Amniotic epithelial cell (primary cell): ENCODE measurements around the gene SRF.
A peak's percentile ranks its signal among the peaks of the same experiment; 100 is the strongest.
"Not testable (repeated sequence)": the region's sequence is repeated elsewhere in the genome, so short reads cannot be mapped to it uniquely, and the experiment has no call there.

Source experiments
- DNase-seq: peaks from one replicate; pipeline ENCODE4 v3.0.0-alpha.2; 2010; ENCODE audit warnings: low read depth

SRF gene

DNA sequence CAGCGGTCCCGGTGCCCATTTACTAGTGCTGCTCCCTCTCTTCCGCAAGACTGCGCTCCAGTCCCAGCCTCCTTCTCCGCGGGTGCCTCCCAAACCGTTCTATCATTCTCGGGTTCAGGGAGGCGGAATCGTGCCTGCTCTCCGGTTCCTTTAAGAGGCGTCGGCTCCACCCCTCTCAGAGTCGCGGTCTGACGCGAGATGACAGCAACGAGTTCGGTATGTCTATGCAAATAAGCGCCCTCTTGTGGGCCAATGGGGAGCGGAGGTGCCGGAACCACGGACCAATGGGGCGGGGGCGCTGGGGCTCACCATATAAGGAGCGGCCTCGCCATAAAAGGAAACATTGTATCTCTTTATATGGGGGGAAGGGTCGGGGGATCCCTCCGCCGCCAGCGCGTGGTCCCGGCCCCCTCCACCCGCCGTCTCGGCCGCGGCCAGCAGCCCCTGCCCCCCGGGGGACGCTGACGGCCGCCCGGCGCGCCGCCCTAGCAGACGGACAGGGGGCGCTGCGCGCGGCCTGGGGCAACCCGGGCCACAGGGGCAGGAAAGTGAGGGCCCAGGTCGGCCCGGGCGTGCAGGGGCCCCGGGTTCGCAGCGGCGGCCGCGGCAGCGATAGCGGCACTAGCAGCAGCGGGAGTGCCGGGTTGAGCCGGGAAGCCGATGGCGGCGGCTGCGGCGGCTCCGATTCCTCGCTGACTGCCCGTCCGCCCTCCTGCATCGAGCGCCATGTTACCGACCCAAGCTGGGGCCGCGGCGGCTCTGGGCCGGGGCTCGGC is at the start of gene SRF:
SRF (plus strand) TSS at position 339 of the 776 bp plus-strand sequence; CDS start at position 727, 388 bp downstream.
- DNase-seq = peak; percentile 99

- DNase-seq = no peak
Observed at GRCh38 chr6:43122146-43122545, 48.9 kb upstream of the SRF start.

- DNase-seq = no peak
Observed at GRCh38 chr6:43123461-43124314, 47.4 kb upstream of the SRF start.

DNA sequence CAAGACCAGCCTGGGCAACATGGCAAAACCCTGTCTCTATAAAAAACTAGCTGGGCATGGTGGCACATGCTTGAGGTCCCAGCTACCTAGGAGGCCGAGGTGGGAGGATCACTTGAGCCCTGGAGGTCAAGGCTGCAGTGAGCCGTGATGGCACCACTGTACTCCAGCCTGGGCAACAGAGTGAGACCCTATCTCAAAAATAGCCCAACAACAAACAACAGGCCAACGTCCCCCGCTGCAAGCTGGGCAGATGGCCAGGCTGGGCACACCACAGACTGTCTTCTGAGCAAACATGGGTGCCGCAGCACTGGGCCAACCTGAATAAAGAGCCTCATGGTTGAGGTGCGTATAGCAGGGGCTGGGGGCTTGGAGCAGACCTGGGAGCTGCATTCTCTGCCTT is 46.6 kb upstream of the SRF start:
- no peak for DNase-seq

- peak; percentile 97 for DNase-seq
Observed at GRCh38 chr6:43125119-43125518, 46.0 kb upstream of the SRF start.

- DNase-seq = peak; percentile 71
Observed at GRCh38 chr6:43125555-43125954, 45.5 kb upstream of the SRF start.

DNA sequence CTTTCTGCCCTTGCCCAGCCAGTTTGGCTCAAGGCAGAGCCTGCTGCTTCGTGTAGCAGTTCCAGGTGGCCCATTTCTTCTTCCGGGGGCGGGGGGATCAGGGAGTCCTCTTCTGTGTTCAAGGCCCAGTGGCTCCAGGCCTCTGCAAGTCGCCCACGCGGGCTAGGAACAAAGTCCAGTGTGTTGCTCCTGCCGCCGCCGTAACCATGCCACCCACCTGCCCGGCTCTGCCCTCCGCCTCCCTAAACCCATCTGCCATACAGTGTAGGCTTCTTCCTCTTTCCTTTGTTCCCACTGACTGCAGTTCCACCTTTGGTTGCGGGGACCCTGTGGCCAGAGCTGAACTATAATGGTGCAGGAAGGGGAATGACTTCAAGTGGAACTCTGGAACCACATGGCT is 43.9 kb upstream of the SRF start:
- DNase-seq = no peak

DNA sequence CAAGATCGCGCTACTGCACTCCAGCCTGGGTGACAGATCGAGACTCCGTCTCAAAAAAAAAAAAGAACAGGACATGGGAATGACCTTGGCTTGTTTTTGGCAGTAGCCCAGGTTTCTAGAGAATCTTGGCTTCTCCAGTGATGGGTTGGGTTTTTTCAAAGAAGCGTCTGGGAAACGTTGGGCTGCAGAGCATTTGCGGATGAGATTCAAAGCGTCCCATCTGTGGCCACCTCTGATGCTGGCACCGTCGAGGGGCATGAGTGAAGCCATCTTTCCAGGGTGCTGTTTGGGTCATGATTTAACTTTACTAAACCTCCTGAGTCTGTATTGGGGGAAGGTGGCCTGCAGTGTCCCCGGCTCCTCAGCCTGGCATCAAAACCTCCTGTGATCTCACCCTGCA is 43.2 kb upstream of the SRF start:
- DNase-seq = peak; percentile 68

- DNase-seq = no peak
Observed at GRCh38 chr6:43128926-43129325, 42.1 kb upstream of the SRF start.

GRCh38 chr6:43129434-43130194 is 41.5 kb upstream of the SRF start:
- no peak for DNase-seq

DNA sequence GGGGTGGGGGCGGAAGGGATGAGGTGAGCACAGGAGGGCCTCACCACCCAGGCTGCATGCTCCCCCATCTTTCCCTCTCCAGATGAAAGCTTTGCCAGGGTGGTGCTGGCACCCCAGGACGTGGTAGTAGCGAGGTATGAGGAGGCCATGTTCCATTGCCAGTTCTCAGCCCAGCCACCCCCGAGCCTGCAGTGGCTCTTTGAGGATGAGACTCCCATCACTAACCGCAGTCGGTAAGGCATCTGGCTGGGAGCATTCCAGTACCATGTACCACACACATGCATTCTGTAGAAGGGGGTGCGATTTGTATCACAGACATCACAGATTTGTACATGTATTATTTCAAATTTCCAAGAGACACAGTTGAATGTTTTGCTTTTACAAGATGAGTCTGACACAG is 40.6 kb upstream of the SRF start:
- DNase-seq = no peak

GRCh38 chr6:43131379-43131778 is 39.7 kb upstream of the SRF start:
- DNase-seq = not testable (repeated sequence)

DNA sequence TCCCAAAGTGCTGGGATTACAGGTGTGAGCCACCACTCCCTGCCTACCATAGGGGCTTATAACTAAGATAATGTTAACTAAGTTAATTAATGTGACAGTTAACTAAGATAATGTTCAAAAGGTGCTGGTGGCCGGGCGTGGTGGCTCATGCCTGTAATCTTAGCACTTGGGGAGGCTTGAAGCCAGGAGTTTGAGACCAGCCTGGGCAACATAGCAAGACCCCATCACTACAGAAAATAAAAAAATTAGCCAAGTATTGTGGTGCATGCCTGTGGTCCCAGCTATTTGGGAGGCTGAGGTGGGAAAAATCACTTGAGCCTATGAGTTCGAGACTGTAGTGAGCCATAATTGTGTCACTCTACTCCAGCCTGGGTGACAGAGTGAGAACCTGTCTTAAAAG is 32.8 kb upstream of the SRF start:
- no peak for DNase-seq

- DNase-seq = not testable (repeated sequence)
Observed at GRCh38 chr6:43139973-43140372, 31.1 kb upstream of the SRF start.

- no peak for DNase-seq
Observed at GRCh38 chr6:43141644-43142043, 29.4 kb upstream of the SRF start.

DNA sequence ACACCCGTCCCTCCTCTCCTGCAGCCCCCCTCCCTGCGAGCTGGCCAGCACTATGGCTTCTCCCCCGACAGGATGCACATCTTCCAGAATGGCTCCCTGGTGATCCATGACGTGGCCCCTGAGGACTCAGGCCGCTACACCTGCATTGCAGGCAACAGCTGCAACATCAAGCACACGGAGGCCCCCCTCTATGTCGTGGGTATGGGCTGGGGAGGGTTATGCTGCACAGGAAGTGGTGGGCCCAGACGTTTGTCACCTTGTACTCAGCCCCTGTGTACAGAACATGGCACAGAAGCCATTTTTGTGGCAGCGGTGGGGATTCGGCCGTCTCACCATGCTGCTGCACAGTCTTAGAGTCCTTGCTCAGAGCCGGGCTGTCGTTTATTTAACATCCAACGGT is 29.0 kb upstream of the SRF start:
- DNase-seq = no peak

DNA sequence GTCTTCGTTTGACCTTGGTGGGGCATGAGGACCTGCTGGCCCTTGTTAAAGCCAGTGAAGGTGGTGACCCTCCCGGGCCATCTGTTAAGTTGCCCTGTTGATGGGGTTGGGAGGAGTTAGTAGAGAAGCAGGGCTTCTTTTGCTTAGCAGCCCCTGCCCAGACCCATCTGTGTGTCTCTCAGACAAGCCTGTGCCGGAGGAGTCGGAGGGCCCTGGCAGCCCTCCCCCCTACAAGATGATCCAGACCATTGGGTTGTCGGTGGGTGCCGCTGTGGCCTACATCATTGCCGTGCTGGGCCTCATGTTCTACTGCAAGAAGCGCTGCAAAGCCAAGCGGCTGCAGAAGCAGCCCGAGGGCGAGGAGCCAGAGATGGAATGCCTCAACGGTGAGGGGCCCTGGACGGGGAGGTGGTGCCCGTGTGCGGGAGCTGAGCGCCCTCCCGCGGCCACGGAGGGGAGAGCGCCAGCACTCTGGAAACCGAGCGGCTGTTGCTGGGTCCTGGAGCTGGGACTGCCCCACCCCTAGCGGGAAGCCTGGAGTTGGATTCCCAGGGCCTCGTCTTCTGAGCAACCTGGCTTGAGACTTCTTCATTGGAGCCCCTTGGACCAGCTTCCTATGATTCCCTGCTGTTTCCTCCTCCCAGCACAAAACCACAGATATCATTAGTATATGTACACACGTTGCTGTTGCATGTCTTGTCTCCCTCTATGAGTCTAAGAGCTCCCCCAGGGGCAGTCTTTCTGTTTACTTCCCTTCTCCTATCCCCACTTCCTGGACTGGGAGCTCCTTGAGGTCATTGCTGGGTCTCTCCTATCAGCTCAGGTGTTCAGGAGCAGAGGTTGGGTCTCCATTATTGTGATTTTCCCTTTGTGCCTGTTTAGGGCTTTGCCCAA is 27.6 kb upstream of the SRF start:
- peak; percentile 87 for DNase-seq

- DNase-seq = no peak
Observed at GRCh38 chr6:43144879-43145278, 26.2 kb upstream of the SRF start.

DNA sequence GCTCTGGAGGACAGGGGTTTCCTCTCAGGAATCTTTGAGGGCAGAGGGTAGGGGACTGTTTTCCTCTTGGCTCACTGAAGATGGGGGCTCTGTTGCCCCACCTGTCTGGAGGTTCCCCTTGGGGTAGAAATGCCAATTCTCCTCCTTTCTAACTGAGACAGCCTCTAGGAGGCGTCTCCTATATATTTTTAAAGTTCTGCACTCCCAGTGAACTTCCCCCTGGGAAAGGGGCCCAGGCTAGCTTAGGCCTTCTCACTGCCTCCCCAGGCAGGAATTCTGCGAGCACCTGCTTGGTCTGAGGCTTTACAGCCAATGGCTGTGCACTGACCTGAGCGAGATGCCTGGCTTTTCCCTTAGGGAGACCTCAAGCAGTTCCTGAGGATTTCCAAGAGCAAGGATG is 24.8 kb upstream of the SRF start:
- no peak for DNase-seq

DNA sequence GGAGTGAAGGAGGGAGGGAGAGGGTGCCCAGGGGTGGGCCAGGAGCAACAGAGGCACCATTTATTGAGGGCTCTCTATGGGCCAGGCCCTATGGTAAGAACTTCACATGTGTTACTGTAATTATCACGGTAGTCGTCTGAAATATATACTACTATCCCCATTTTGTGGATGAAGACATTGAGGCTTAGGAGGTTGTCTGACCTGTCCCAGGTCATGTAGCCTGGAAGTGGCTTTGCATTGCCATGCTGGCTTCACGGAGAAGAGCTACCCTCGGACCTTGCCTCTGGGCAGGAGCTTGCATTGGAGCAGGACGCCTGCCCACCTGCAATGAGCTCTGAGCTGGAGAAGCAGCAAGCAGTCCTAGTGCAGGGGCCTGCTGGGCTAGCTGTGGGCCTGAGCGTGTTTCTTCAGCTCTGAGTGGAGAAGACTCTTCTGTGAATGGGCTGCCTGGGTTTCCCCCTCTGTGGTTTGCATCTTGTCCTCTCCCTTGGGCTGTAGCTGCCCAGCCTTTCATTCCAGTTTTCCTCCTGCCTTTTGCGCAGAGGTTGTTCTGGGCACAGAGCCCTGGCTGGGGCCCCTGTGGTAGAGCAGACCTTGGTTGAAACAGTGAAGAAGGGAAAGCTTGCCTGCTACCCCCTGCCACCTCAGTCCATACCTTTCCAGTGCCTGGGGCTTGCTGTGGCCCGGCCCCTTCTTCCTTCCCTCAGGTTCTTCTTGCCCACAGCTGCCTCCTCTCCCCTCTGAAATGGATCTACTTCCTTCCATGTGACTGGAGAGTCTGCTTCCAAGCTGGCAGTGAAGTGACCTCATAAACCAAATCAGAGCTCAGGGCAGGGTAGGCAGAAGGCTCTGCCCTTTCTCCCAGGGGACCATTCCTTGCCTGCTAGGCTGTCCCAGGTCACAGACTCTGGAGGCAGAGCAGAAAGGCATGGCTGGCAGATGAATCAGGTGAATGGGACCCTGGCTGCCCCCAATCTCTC is 24.1 kb upstream of the SRF start:
- no peak for DNase-seq
